Left colon (tissue), 2 donors: Measurements from ENCODE around the gene MMP25. TPM values are rescaled to one million over a fixed set of nuclear protein-coding genes. Genes with fewer than 3 reads are reported as not detected.
A peak's percentile ranks its signal among the peaks of the same experiment; 100 is the strongest.

Experiments
- ATAC-seq: fragments of 200-7000 bp; cut with Tn5 transposase; one replicate; pipeline ENCODE4 v1.9.1; 2020; ENCODE audit warnings: mild to moderate bottlenecking, moderate library complexity
- DNase-seq, 2 donors: peaks; one replicate each; pipeline ENCODE4 v3.0.0-alpha.2; 2020
- intact Hi-C, 2 donors: fragments of 100-400 bp; cut with DNase I in 1 of 2; cut with micrococcal nuclease in 1 of 2; formaldehyde crosslinking; loops; one replicate each; pipeline versions ENCODE4 v1.11.2 to v1.14.0; 2022; cut with DNase I, micrococcal nuclease
- total RNA-seq, 2 donors: library from RNA; stranded (reverse); fragmentation: NEBNext Ultra II Directional; extraction: Animal tissue kit (Norgen Biotek cat#: 25700); gene quantifications; one replicate each; pipeline ENCODE4 v1.2.1, GENCODE V29; 2021
- donor health status: DM: no; HTN: no; CAD: no.
- donor health status: DM: yes; HTN: yes; CAD: no.

Gene MMP25
- total RNA-seq, 2 donors from 2014 or later = 0.70 to 1.1 TPM

GRCh38 chr16:3085868-3086595 lies 39.7 kb downstream of the MMP25 start:
- ATAC-seq (no peak), DNase-seq (no peak)
- intact Hi-C loops = no loop called here

DNA sequence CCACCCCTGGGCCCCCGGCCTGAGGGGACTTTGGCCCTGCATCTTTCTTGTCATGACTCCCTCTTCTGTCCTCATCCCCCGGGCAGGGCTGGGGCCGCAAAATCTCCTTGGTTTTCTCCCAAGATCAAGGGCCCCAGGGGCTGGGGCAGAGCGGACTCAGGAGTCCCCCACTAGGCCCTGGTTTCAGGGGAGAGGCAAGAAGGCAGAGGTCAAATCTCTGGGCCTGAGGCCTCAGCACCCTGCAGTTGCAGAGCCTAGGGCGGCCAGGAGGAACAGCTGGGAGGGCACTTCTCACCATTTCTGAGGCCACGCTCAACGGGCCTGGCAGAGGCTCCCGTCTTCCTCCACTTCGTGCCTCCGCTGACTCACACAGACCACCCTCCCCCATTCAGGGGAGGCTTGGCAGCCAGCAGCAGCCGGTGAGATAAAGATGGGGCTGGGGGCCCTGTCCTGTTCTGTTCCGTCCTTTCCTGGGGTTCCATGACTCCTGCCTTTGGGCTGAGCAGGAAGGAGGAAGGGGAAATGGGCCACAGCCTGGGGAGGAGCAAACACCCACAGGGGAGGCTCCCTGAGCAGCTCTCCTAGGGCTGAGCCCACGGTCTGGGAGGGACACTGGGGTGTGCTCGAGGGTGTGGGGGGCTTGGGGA lies 40.4 kb downstream of the MMP25 start:
- DNase-seq (no peak), ATAC-seq (peak; percentile 58)
- intact Hi-C loops = no loop called here

GRCh38 chr16:3087243-3088235 lies 41.2 kb downstream of the MMP25 start:
- intact Hi-C loops = no loop called here
- no peak for DNase-seq
- ATAC-seq = peak; percentile 53

DNA sequence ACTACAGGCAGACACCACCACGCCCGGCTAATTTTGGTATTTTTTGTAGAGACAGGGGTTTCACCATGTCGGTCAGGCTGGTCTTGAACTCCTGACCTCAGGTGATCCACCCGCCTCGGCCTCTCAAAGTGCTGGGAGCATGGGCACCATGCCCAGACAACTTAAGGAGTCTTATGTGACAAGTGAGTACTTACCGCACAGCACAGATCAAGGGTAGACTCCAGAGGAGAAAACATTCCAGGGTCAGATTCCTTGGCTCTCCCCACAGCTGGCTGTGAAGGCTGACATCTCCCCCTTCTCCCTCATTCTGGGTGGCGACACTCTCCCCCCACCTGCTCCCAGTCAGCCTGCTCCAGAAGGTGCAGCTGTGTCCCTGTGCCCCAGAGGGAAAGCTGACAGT lies 42.1 kb downstream of the MMP25 start:
- no peak for ATAC-seq
- no peak for DNase-seq
- intact Hi-C loops = no loop called here

DNA sequence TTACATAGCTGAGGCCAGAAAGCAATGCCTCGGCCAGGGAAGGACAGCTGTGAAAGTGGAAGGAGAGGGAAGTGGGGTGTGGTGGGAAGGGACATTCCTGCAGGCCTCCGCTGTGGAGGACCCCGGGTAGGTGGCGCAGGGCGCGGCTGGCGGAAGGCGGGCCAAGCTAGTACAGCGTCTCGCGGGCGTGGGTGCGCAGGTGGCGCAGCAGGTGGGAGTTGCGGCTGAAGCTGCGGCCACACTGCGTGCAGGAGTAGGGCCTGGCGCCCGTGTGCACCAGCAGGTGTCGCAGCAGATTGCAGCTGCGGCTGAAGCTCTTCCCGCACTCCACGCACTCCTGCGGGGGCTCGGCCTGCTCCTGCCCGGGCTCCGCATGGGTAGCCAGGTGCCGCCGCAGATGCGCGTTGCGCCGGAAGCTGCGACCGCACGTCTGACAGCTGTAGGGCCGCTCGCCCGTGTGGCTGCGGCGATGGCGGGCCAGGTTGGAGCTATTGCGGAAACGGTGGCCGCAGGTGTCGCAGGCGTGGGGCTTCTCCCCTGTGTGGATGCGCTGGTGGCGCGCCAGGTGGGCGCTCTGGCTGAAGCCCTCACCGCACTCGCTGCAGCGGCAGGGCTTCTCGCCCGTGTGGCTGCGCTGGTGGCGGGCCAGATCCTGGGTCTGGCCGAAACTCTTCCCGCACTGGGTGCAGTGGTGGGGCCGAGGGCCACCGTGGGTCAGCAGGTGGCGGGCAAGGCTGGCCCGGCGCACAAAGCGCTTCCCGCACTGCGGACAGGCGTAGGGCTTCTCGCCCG lies 42.8 kb downstream of the MMP25 start:
- intact Hi-C loops = no loop called here
- DNase-seq = no peak

GRCh38 chr16:3089717-3090592 lies 43.6 kb downstream of the MMP25 start:
- no peak for DNase-seq
- ATAC-seq = no peak
- intact Hi-C loops = no loop called here

More for the DNA sequence above, 42.8 kb downstream of the MMP25 start:
- no peak for ATAC-seq

- intact Hi-C loops = no loop called here
- DNase-seq = no peak
- no peak for ATAC-seq
These were observed 45.2 kb downstream of the MMP25 start for GRCh38 chr16:3091551-3091950.

DNA sequence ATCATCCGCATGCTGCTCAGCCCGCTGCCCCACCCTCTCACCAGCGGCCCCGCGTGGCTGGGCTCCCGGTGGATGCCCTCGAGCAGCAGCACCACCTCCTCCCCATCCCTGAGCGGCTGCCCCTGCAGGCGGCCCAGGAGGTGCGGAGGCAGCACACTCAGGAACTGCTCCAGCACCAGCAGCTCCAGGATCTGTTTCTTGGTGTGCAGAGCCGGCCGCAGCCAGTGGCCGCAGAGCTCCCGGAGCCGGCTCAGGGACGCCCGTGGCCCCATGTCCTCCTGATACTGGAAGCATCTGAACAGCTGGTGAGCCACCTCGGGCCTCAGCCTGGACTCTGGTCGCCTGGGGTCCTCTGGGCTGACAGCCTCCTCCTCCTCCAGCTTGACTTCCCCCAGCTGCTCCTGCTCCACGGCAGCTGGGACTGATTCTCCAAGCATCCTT lies 46.2 kb downstream of the MMP25 start:
- no peak for DNase-seq
- ATAC-seq = no peak
- intact Hi-C loops = no loop called here

DNA sequence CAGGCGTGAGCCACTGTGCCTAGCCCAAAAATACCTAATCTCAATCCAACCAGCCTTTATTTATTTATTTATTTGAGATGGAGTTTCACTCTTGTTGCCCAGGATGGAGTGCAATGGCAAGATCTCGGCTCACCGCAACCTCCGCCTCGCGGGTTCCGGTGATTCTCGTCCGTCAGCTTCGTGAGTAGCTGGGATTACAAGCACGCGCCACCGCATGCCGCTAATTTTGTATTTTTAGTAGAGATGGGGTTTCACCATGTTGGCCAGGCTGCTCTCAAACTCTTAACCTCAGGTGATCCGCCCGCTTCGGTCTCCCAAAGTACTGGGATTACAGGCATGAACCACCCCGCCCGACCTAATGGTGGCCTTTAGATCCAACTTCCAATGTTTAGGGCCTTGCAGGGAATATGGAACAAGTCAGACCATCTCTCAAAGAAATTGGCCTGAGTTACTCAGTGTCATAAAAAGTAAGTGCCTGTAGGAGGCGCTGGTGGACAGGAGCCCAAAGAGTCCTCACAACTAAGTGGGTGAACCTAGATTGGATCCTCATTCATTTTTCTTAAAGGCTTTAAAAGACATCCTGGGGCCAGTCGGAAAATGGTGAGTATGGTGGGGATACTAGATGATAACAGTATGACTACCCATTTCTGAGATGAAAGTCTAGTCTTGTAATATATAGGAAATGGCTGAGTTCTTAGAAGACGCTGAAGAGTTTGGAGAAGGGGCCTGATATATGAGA lies 48.1 kb downstream of the MMP25 start:
- ATAC-seq (peak; percentile 65), DNase-seq (peak in 1 of 2 donors; percentile 55)
- intact Hi-C loops = no loop called here

GRCh38 chr16:3095869-3096268 lies 49.5 kb downstream of the MMP25 start:
- intact Hi-C loops = no loop called here
- ATAC-seq (no peak), DNase-seq (peak; percentile 46 to 49)

GRCh38 chr16:3096362-3096761 lies 50.0 kb downstream of the MMP25 start:
- intact Hi-C loops = no loop called here
- no peak for ATAC-seq
- no peak for DNase-seq

GRCh38 chr16:3097266-3097665 lies 50.9 kb downstream of the MMP25 start:
- DNase-seq = no peak
- no peak for ATAC-seq
- intact Hi-C loops = no loop called here

GRCh38 chr16:3098459-3099394 lies 52.4 kb downstream of the MMP25 start, which contains the start of gene ZSCAN10:
ZSCAN10 (minus strand) TSS chr16:3099294; CDS start chr16:3092937, 6,357 bp downstream.
- ATAC-seq = no peak

DNA sequence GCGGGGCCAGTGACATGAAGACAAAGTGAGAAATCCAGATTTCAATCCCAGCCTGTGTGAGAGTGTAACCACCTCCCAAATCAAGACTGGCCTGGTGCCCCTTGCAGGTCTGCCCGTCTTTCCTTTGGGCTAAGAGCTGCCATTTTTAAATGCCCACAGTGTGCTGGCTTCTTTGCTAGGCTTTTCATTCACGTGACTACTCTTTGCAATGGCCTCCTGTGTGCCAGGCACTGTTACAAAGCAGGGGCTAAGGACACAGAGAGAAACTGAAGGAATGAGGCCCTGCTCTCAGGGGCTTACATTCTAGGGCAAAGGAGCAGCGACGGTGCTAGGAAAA lies 53.0 kb downstream of the MMP25 start:
- no peak for ATAC-seq
- intact Hi-C loops = no loop called here

More at GRCh38 chr16:3098459-3099394, 52.4 kb downstream of the MMP25 start, which contains the start of gene ZSCAN10:
- DNase-seq = no peak
- intact Hi-C loops = no loop called here

GRCh38 chr16:3099732-3100499 lies 53.6 kb downstream of the MMP25 start:
- DNase-seq (peak; percentile 92 to 98), ATAC-seq (peak; percentile 98)
- intact Hi-C loops = no loop called here

More for the DNA sequence above, 53.0 kb downstream of the MMP25 start:
- no peak for DNase-seq
